GM12865 (cell line): ENCODE results near the gene NBAS.
"Not testable (repeated sequence)": the region's sequence is repeated elsewhere in the genome, so short reads cannot be mapped to it uniquely, and the experiment has no call there.

Experiments
- DNase-seq: peaks from one replicate; pipeline ENCODE4 v3.0.0; 2010; ENCODE audit warnings: low read depth
- H3K4me3 ChIP-seq: 2 replicates; pipeline ENCODE4 v1.5.1; 2011; ENCODE audit warnings: mild to moderate bottlenecking, low read depth, low read length, control low read depth
- TF ChIP-seq, protein P1 (sequence below): IDR thresholded peaks from 2 replicates; pipeline ENCODE4 v1.5.1; 2011; ENCODE audit warnings: low read length, control low read depth, low read depth, inconsistent platforms; ENCODE audit not compliant: insufficient read depth; ENCODE audit errors: missing control alignments

NBAS gene

DNA sequence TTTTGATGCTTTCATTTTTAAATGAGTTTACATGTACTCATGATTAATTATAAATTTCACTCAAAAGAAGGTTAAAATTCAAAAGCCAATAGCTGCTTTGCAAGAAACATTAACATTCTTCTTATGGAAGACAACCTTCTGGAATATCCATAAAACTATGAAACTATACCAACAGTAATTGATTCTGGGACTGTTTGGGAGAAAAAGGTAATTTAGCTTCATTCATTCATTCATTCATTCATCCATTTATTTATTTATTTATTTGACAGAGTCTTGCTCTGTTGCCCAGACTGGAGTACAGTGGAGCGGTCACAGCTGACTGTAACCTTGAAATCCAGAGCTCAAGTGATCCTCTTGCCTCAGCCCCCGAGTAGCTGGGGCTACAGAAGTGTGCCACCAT lies 110.3 kb downstream of the NBAS start:
- no peak for DNase-seq
- no peak overlapping the region for H3K4me3 ChIP-seq
- TF ChIP-seq, protein P1, sequence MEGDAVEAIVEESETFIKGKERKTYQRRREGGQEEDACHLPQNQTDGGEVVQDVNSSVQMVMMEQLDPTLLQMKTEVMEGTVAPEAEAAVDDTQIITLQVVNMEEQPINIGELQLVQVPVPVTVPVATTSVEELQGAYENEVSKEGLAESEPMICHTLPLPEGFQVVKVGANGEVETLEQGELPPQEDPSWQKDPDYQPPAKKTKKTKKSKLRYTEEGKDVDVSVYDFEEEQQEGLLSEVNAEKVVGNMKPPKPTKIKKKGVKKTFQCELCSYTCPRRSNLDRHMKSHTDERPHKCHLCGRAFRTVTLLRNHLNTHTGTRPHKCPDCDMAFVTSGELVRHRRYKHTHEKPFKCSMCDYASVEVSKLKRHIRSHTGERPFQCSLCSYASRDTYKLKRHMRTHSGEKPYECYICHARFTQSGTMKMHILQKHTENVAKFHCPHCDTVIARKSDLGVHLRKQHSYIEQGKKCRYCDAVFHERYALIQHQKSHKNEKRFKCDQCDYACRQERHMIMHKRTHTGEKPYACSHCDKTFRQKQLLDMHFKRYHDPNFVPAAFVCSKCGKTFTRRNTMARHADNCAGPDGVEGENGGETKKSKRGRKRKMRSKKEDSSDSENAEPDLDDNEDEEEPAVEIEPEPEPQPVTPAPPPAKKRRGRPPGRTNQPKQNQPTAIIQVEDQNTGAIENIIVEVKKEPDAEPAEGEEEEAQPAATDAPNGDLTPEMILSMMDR: no peak

DNA sequence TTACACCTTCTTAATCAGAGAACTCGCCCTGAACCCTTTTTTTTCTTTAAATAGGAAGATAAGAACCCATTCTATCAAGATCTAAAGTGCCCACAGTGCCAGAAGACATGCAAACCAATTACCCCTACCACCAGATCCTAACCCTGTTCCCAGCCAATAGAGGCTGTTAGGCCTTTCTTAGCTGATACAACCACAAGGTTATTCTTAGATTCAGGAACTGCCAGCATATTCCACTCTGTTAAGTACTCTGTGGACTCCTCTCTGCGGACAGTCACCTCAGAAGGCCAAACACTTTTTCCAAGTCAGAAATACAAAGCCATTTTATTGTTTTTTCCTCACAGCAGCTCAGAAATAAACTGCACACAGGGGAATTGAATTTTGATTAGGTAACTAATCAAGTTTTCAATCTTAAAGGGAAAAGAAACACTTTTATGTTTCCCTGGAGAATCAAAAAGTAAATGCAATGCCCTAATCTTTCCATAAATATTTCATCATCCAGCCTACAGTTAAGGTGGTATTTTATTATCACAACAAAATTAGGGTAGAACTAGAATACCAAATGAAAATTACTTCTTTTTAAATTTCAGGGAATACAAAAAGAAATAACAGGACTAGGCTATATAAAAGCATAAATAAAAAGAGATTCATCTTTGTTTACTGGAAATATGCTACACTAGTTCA lies 111.4 kb downstream of the NBAS start:
- TF ChIP-seq, protein P1: no peak
- H3K4me3 ChIP-seq: no peak overlapping the region
- DNase-seq: no peak

DNA sequence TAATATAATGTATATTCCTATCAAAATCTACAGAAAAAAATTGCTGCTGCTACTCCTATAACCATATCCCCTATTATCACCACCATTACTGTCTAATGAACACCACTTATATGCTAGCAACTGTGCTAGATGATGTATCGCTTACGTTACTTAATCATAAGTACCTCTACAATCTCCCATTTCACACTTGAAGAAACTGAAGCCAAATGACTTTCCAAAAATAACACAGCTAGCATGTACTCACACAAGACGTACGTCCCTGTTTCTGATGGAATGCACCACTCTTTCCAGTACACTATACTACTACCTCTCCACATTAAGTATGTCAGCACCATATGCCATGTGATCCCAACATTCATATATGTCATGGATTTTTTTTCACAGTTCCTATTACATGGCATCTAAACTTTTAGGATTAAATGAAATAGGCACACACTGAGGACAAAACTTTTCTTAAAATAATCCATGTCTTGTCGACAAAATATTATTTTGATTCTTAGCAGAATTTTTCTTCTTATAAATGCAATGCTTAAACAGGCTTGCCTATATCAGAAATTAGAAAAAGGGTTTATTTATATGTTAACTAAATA lies 112.8 kb downstream of the NBAS start:
- TF ChIP-seq, protein P1: no peak
- no peak for DNase-seq
- no peak overlapping the region for H3K4me3 ChIP-seq

DNA sequence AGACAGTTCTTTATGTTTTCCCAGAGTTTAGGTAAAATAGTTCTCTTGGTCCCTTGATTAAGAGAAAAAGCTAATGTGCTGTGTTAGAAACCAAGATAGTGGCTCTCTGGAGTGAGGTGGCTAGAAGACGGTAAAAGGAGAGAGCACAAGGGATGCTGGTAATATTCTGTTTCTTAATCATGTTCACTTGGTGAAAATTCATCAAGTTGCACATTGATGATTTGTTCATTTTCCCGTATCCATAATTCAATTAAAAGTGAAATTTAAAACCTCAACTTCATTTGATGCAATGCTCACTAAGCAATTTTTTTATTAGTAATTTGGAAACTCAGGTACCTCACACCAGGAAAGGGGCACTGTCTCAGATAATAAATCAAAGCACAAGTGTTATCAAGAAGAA lies 113.8 kb downstream of the NBAS start:
- DNase-seq: no peak
- TF ChIP-seq, protein P1: no peak
- no peak overlapping the region for H3K4me3 ChIP-seq

DNA sequence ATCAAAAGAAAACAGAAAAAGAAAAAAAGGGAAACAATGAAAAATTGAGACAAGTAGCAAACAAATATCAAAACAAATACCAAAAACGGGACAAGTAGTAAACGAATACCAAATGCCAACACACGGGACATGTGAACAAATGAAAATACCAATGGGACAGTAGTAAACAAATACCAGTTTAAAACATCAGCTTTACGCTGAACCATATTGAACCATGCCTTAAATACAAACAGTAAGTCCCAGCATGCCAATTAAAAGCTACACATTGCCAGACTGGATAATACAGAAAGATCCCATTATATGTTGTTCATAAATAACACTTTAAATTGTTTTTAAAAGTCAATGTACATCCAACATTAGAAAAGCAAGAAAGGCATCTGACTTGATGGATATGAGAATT lies 114.2 kb downstream of the NBAS start:
- no peak for DNase-seq
- TF ChIP-seq, protein P1: no peak
- H3K4me3 ChIP-seq: no peak overlapping the region

DNA sequence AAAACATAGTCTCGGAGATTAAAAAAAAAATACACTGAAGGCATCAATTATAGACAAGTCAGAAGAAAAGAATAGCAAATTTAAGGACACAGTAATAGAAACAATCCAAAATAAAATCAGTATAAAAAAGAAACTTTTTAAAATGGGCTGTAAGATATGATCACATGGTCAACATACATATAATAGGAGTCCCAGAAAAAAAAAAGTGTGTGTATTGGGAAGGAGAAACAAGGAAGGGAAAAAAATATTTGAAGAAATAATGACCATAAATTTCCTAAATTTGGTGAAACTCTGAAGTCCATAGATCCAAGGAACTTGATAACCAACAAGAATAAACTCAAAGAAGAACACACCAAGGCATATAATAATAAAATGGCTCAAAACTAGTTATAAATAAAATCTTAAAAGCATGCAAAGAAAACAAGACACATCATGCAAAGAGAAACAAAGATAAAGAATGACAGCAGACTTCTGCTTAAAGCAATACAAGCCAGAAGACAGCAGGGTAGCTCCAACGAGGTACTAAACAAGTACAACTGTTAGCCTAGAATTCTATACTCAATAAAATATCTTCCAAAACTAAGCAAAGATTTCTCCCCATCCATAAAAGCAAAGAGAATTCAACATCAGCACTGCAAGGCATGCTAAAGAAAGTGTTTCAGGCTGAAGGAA lies 115.1 kb downstream of the NBAS start:
- TF ChIP-seq, protein P1: no peak
- no peak overlapping the region for H3K4me3 ChIP-seq
- no peak for DNase-seq

DNA sequence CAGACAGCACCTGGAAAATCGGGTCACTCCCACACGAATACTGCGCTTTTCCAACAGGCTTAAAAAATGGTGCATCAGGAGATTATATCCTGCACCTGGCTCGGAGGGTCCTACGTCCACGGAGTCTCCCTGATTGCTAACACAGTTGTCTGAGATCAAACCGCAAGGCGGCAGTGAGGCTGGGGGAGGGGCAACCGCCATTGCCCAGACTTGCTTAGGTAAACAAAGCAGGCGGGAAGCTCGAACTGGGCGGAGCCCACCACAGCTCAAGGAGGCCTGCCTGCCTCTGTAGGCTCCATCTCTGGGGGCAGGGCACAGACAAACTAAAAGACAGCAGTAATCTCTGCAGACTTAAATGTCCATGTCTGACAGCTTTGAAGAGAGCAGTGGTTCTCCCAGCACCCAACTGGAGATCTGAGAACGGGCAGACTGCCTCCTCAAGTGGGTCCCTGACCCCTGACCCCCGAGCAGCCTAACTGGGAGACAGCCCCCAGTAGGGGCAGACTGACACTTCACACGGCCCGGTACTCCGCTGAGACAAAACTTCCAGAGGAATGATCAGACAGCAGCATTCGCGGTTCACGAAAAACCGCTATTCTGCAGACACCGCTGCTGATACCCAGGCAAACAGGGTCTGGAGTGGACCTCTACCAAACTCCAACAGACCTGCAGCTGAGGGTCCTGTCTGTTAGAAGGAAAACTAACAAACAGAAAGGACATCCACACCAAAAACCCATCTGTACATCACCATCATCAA lies 121.2 kb downstream of the NBAS start:
- DNase-seq, H3K4me3 ChIP-seq: not testable (repeated sequence)

DNA sequence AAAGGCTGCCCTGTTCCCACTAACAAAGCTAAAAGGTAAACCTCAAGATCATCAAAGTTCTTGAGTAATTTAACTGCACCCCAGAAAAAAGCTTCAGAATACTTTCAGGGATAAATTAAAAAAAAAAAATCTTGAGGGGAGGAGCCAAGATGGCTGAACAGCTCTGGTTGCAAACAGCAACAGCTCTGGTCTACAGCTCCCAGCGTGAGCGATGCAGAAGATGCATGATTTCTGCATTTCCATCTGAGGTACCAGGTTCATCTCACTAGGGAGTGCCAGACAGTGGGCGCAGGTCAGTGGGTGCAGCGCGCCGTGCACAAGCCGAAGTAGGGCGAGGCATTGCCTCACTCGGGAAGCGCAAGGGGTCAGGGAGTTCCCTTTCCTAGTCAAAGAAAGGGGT lies 121.8 kb downstream of the NBAS start:
- H3K4me3 ChIP-seq, DNase-seq: not testable (repeated sequence)
